Ishikawa (cell line): Measurements from ENCODE around the gene ZNF474.

Experiments
- CEBPB ChIP-seq: IDR thresholded peaks from 2 replicates; pipeline ENCODE4 v1.6.1; 2012
- CREB1 ChIP-seq: IDR thresholded peaks from 2 replicates; pipeline ENCODE4 v1.6.1; 2012; ENCODE audit warnings: low read depth
- EGR1 ChIP-seq: IDR thresholded peaks from 2 replicates; pipeline ENCODE4 v1.6.1; 2012
- EP300 ChIP-seq: IDR thresholded peaks from 2 replicates; pipeline ENCODE4 v1.6.1; 2012; ENCODE audit warnings: borderline replicate concordance
- FOXM1 ChIP-seq: IDR thresholded peaks from 2 replicates; pipeline ENCODE4 v1.6.1; 2012; ENCODE audit warnings: low read depth, borderline replicate concordance
- RAD21 ChIP-seq: IDR thresholded peaks from 2 replicates; pipeline ENCODE4 v1.6.1; 2012; ENCODE audit warnings: low read depth
- TAF1 ChIP-seq: IDR thresholded peaks from 2 replicates; pipeline ENCODE4 v1.6.1; 2012; ENCODE audit warnings: low read depth, mild to moderate bottlenecking
- TCF12 ChIP-seq: IDR thresholded peaks from 2 replicates; pipeline ENCODE4 v1.6.1; 2012; ENCODE audit warnings: low read depth
- TEAD4 ChIP-seq: IDR thresholded peaks from 2 replicates; pipeline ENCODE4 v1.6.1; 2012
- YY1 ChIP-seq: IDR thresholded peaks from 2 replicates; pipeline ENCODE4 v1.6.1; 2012; ENCODE audit warnings: low read depth
- TF ChIP-seq, protein P1 (sequence below): IDR thresholded peaks from 2 replicates; pipeline ENCODE4 v1.6.1; 2012
- TF ChIP-seq, protein P2 (sequence below): IDR thresholded peaks from 2 replicates; pipeline ENCODE4 v1.6.1; 2012
- TF ChIP-seq, protein P3 (sequence below): IDR thresholded peaks from 2 replicates; pipeline ENCODE4 v1.6.1; 2012; ENCODE audit warnings: low read depth, mild to moderate bottlenecking

DNA sequence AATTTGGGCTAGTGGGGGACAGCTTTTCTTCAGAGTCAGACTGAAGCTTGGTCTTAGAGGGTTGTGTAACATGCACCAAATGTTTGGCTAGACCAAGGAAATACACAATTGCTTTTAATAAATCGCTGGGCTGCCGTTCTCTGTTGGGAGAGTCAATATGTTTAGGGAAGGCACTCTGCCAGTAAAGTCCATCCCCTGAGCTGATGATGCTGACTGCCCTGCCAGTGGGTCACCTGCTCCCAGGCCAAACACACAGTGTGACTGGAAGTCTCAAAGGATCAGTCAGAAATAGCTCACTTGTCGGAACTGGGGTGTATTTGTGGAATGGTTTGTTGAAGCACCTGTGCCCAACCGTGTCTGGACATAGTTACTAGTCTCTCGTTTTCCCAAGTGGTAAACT, 17.9 kb upstream of the ZNF474 start:
- TF ChIP-seq, protein P1, sequence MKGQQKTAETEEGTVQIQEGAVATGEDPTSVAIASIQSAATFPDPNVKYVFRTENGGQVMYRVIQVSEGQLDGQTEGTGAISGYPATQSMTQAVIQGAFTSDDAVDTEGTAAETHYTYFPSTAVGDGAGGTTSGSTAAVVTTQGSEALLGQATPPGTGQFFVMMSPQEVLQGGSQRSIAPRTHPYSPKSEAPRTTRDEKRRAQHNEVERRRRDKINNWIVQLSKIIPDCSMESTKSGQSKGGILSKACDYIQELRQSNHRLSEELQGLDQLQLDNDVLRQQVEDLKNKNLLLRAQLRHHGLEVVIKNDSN = no peak
- TF ChIP-seq YY1 (no peak), CREB1 (no peak), TAF1 (no peak), RAD21 (no peak), TEAD4 (no peak), CEBPB (no peak), EP300 (no peak), TCF12 (no peak), EGR1 (no peak), FOXM1 (no peak)
- TF ChIP-seq, protein P2, sequence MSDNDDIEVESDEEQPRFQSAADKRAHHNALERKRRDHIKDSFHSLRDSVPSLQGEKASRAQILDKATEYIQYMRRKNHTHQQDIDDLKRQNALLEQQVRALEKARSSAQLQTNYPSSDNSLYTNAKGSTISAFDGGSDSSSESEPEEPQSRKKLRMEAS = no peak
- TF ChIP-seq, protein P3, sequence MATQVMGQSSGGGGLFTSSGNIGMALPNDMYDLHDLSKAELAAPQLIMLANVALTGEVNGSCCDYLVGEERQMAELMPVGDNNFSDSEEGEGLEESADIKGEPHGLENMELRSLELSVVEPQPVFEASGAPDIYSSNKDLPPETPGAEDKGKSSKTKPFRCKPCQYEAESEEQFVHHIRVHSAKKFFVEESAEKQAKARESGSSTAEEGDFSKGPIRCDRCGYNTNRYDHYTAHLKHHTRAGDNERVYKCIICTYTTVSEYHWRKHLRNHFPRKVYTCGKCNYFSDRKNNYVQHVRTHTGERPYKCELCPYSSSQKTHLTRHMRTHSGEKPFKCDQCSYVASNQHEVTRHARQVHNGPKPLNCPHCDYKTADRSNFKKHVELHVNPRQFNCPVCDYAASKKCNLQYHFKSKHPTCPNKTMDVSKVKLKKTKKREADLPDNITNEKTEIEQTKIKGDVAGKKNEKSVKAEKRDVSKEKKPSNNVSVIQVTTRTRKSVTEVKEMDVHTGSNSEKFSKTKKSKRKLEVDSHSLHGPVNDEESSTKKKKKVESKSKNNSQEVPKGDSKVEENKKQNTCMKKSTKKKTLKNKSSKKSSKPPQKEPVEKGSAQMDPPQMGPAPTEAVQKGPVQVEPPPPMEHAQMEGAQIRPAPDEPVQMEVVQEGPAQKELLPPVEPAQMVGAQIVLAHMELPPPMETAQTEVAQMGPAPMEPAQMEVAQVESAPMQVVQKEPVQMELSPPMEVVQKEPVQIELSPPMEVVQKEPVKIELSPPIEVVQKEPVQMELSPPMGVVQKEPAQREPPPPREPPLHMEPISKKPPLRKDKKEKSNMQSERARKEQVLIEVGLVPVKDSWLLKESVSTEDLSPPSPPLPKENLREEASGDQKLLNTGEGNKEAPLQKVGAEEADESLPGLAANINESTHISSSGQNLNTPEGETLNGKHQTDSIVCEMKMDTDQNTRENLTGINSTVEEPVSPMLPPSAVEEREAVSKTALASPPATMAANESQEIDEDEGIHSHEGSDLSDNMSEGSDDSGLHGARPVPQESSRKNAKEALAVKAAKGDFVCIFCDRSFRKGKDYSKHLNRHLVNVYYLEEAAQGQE = no peak
